ENCODE measurements around the gene ENPEP.

Gene ENPEP

GRCh38 chr4:110596431-110596830 is 120.5 kb downstream of the ENPEP start:
- DNase-seq (ENCODE audit: low spot score) (no peak), FAIRE-seq (no peak)

- FAIRE-seq (no peak), DNase-seq (ENCODE audit: low spot score) (no peak)
Observed at GRCh38 chr4:110597582-110597981, 121.6 kb downstream of the ENPEP start.

- FAIRE-seq, result no peak
- no peak for DNase-seq (ENCODE audit: low spot score)
Observed at GRCh38 chr4:110602061-110602460, 126.1 kb downstream of the ENPEP start.

GRCh38 chr4:110605077-110605476 is 129.1 kb downstream of the ENPEP start:
- FAIRE-seq (no peak), DNase-seq (ENCODE audit: low spot score) (no peak)

GRCh38 chr4:110609044-110609750 is 133.2 kb downstream of the ENPEP start:
- DNase-seq (ENCODE audit: low spot score) (no peak), FAIRE-seq (no peak)

GRCh38 chr4:110610620-110610939 is 134.6 kb downstream of the ENPEP start:
- no peak for FAIRE-seq
- no peak for DNase-seq (ENCODE audit: low spot score)

GRCh38 chr4:110610940-110611831 is 135.2 kb downstream of the ENPEP start:
- no peak for DNase-seq (ENCODE audit: low spot score)
- FAIRE-seq, result no peak

GRCh38 chr4:110611968-110612447 is 136.1 kb downstream of the ENPEP start:
- FAIRE-seq (no peak), DNase-seq (ENCODE audit: low spot score) (no peak)

- no peak for DNase-seq (ENCODE audit: low spot score)
- FAIRE-seq, result no peak
Observed at GRCh38 chr4:110612631-110613269, 136.8 kb downstream of the ENPEP start.

GRCh38 chr4:110613745-110614144 is 137.8 kb downstream of the ENPEP start:
- no peak for FAIRE-seq

GRCh38 chr4:110614173-110614963 is 138.4 kb downstream of the ENPEP start:
- DNase-seq (ENCODE audit: low spot score), result no peak

More at GRCh38 chr4:110613745-110614144, 137.8 kb downstream of the ENPEP start:
- no peak for DNase-seq (ENCODE audit: low spot score)

More at GRCh38 chr4:110614173-110614963, 138.4 kb downstream of the ENPEP start:
- no peak for FAIRE-seq

All from urothelium cell line (cell line).